Midbrain (tissue), 1 donor: ENCODE data around the gene OTULIN.

ENCODE experiments used
- DNase-seq: peaks from one replicate; lab custom pipeline; 2025; lab: John Stamatoyannopoulos, UW

The OTULIN gene

DNA sequence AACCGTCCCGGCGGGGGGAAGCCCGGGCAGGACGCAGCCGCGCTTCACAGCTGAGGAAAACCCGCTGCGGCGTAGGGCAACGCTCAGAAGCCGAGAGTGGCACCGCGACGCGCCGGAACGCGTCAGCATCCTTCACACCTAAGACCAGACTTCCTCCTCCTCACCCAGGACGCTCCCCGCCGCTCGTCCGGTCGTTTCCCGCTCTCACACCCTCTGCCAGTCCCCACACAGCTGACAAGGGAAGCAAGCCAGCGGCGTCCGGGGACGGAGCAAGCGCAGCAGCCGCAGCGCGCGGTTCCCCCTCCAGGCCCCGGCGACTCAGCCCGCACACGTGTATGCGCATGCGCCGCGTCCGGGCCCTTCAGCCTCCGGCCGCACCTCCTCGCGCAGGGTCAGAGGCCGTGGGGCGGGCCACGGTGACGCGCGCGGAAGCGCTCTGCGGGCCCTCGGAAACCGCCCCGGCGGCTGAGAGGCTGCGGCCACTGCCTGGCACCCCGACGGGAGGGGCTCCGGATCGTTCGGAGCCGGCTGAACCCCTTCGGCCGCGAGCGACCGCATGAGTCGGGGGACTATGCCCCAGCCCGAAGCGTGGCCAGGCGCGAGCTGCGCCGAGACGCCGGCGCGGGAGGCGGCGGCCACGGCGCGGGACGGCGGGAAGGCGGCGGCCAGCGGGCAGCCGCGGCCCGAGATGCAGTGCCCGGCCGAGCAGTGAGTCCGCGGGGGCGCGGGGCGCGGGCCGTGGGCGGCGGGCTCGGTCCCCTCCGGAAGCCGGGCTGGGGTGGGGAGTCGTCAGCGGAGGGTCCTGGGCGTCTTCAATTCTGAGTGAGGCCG lies at the start of gene OTULIN:
OTULIN (plus strand) TSS at position 449 of the 831 bp plus-strand sequence; CDS start at position 557, 108 bp downstream.
- DNase-seq = peak; percentile 96

DNA sequence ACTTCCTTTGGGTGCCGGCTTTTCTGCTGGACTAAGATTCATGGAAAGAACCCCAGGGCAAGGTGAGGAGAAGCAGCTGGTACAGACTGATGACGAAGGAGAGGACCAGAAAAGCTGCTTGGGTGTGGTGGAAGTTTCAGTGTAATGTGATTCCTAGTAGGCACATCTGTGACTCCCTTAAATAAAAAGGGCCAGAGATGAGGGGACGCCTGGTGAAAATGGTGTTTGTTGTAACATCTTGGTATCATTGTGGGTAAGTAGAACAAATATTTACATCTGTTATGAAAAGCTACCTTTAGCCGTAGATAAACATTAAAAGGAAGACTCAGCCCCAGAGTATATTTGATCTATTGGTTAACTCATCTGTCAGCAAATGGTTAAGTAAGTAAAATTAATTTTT lies 49.2 kb upstream of the OTULIN start:
- DNase-seq = no peak

DNA sequence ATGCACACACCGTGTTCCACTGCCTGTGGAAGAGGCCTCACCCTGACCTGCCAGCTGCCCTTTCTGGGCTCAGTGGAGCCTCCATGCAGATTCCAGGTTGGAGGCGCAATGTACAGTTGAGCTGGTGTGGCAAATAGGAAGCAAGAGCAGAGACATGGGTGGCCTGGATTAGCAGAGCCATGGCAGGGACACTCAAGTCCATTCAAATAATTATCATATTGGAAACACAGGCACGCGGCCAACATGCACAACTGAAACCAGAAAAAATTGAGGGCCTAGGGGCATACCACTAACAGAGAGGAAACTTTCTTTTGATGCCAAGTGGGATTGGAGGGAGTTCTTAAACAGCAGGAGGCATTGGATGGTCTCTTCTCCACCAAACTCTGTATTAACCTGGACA lies 47.1 kb upstream of the OTULIN start:
- no peak for DNase-seq

DNA sequence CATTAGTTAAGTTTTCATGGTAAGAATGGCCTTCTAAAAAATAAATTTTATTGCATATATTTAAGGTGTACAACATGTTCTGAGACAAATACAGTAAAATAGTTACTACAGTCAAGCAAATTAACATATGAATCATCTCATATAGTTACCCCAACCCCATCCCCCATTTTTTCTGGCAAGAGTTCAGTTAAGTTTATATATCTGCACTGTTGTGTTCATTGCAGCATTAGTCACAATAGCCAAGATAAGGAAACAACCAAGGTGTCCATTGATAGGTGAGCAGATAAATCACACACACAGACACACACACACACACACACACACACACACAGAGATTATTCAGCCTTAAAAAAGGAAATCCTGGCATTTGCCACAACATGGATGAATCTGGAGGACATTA lies 37.2 kb upstream of the OTULIN start:
- DNase-seq = no peak

DNA sequence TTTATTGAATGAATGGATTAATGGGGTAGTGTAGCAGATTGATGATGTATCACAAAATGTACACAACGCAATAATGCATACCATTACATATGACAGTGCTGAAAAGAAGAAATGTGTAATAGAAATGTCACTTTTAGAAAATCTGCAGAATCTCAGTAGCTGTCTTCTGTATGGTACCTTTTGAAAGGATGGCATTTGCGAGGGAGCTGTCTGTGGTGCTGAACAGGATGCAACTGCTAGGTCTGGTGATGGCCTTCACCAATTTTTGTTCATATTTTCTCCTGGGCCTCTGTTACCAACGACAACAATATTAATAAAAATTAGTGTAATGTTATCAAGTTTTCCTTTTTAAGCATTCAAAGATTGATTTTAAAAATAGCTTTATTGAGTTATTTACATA lies 36.2 kb upstream of the OTULIN start:
- DNase-seq = no peak

DNA sequence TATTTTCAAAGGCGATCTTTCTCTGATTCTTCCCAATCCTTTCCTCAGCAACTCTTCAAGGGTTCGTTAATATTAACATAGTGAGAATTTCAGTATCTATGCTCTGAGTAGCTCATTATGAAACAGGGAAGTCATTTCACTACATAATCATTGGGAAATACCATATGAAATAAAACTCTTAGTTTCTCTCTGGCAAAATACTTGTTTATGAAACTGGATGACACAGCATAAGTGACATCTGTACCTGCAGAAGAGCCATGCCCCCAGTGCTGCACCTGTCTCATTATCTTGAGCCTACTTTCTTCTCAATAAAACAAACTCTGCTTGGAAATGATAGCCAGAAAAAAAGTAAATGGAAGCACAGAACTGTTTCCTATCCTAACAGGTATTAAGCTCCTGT lies 33.8 kb upstream of the OTULIN start:
- DNase-seq = no peak

DNA sequence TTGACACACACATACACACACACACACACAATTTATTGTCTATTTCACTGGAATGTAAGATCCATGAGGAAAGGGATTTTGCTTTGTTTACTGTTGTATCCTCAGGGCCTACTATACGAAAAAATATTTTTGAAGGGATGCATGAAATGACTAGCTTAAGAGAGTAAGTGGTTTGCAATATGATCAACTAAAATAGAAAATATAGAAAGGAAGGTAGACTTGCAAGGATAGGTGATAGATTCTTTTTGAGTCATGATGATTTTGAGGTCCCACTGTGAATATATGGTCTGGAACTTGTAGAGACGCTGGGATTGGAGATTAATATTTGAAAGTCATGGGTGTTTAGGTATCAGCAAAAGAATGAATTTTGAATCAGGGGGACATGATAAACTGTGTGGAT lies 28.9 kb upstream of the OTULIN start:
- DNase-seq = no peak

DNA sequence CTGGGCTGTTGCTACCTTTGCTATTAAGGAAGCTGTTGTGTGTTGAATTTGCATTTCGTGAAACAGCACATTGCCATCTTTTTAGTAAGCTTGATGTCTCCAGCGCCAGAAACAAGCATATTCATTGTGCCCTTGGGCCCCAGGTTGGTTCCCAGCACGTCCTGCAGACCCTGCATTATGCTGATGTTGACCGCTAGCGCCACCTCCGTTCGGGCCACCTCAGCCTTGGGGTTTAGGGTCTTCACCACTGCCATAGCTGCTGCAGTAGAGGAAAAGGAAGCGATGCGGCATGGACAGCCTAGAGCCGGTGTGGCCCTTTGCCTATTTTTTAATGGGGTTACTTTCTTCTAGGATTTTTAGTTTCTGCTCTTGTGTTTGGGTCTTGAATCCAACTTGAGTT lies 23.8 kb upstream of the OTULIN start:
- no peak for DNase-seq

DNA sequence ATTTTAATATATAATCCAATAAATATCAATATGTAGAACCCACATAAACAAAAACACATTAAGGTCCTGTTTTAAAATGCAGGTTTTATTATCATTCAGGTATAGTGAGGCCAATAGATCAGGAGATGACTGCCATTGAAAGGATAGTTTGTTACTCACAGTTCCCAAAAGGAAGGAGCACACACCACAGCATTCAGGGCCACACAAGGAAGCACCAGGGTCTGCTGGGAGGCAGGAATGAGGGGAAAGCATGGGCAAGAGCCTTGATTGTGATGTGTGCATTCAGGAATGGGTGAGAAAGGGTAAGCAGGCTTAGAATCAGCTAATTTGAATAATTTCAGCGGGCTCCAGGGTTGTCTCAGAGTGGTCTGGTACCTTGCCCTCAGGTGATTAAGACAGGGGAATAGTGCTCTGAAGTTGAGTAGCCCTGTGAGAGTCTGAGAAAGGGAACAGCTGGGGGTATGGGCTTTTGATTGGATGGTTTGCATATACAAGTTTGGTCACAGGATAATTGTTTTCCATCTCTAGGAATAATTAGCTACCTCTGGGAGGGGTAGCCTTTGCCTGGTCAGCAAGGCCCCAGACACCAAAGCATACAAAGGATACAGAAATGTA lies 19.8 kb upstream of the OTULIN start:
- no peak for DNase-seq

DNA sequence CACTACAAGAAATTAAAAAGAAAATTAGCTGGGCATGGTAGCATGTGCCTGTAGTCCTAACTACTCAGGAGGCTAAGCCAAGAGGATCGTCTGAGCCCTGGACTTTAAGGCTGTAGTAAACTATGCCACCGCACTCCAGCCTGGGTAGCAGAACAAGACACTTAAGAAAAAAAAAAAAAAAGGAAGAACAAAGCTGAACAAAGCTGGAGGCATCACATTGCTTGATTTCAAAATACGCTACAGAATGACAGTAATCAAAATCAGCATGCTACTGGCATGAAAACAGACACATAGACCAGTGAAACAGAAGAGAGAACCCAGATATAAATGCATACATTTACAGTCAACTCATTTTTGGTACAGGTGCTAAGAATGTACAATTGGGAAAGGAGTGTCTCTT lies 14.5 kb upstream of the OTULIN start:
- DNase-seq = no peak

DNA sequence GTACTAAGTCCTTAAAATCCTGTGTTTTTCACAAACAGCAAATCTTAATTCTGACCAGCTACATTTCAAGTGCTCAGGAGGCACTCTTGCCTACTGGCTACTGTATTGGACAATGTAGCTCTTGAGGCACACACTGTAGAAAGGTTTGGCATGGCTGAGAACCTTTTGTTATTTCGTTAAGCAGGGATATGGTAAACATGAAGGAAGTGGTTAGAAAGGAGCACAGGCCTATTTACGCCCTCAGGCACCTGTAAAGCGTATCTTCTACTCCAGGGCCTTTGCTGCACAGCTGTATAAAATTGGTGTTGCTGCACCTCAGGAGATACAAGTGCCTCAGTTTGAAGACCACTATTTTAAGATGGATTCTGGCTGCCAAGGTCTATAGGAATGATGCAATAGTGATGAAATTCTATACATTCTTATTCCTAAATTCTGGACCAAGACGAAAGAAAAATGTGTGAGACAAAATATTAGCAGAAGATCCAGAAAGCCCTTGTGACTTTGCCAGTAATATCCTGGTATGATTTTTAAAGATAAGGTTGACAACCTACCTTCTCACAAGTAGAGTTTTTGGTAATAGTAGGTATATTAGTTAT lies 9.3 kb upstream of the OTULIN start:
- no peak for DNase-seq

DNA sequence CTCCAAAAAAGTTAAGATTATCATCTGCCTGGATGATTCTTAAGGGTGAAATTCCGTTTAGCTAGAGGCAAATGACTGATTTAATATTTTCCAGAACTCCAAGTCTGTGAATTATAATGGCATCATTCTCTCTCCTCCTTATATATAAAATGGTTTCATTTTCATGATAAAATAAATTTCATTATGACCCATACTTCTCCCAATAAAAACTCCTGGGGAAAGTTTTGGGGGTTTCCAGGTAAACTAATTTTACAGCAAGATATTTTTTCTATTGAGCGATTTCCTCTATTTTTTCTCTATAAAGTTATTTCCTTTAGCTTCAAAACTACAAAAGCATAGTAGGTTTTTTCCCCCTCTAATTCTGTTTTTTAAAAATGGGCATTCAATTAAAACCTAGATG lies 7.6 kb upstream of the OTULIN start:
- DNase-seq = no peak

DNA sequence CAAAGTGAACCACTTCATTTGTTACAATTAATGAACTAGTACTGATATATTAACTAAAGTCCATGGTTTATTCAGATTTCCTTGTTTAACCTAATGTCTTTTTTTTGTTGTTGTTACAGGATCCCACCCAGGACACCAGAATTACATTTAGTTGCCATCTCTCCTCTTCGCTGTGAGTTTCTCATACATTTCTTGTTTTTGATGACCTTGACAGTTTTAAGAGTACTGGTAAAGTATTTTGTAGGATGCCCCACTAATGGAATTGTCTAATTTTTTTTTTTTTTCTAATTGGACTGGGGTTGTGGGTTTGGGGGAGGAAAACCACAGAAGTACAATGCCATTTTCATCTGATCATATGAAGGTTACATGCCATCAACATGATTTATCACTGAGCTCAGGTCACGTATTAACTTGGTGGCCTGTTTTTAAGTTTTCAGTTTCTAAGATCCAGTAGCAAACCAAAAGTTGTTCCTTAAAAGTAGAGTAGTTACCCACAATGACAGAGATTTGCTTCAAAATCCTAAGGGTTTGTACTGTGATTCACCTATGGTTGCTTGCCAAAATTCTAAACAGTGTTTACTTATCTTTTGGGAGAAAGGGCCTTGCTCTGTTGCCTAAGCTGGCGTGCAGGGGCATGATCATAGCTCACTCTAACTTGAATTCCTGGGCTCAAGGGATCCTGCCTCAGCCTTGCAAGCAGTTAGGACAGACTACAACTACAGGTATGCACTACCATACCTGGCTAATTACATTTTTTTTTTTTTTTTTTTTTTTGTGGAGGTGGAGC lies 4.5 kb upstream of the OTULIN start:
- no peak for DNase-seq

DNA sequence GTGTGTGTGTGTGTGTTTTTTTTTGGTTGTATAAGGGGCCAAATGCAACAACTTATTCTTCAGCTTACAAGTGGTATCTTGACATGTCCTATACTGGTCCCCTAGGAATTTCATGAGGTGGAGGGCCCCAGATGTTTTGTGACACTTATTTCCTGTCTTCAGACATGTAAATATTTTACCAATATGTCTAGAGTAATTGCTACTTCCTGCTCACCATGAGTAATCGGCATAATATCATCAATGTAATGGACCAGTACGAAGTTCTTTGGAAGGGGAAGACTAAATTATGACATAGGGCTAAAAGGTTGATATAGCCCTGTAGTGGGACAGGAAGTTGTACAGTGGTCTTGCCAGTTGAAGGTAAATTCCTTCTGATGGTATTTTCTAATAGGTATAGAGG lies 3.7 kb upstream of the OTULIN start:
- no peak for DNase-seq

DNA sequence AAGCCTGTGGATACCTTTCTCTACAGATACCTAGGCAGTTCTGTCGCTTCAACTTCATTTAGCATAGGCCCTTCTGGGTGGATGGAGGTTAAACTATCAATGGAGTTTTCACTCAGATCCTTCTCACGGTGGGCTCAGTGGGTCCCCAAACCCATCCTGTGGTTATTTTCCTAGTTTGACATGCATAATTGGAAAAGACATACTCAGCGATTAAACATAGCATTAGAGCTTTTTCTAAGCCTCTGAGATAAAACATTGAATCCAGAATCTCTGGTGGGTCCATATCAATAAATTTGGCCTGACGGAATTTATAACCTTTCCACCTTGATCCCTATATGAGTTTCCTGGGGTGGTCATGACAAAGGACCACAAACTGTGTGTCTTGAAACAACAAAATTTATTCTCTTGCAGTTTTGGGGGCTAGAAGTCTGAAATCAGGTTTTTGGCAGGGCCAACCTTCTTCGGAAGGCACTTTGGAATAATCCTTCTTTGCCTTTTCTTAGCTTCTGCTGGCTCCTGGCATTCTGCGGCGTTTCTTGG lies 1.7 kb upstream of the OTULIN start:
- DNase-seq = no peak

DNA sequence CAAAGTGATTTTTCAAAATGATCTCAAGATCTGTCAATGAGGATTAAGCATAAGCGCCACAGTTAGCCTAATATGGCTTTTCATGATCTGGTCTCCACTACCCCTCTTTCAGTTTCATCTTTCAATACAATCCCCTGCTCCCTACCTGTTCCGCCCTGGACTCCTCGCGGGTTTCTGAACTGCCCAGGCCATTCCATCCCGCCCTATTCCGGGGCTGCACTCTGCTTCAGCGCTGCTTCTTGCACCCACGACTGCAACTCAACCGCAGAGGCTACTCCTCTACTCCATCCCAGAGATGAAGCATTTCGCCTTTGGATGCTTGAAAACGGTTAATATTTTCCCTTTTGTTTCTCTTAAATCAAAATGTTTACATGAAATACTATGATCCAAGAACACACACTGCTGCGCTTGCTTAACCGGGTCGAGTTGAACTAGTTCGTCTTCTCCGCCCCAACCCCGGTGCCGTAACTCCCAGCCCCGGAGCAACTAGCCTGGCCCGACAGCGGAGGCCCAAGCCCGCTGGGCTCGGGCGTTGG lies 716 bp upstream of the OTULIN start:
- no peak for DNase-seq

DNA sequence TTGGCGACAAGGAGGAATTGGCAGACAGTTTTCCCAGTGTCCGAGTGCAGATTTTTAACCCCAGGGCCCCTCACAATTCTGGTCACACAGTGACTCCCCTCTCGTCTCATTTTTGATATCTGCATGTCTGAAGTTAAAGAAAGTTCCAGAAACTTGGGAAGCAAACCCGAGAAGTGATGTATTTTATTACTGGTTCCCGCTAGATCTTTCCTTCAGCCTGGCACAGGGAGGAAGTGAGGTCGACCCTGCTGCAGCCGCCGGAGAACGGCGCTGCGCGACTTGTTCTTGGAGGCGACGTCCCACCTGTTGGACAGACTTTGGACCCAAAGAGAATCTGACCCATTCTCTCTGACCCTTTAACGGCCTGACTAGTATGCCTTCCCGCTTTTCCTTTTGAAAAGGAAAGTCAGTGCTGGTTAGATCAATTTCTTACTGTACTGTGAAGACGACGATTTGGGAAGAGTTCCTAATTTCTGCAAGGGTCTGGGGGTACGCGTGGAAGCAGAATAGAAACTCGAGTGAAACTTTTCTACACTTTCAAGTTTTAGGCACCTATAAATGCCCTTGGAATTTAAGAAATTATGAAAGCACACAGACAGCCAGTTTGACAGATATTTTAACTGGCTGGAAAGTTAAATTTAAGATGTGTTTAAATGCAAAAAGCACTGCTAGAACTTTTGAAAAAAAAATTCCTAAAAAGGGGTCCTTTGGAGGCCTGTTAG lies 744 bp downstream of the OTULIN start:
- peak; percentile 49 for DNase-seq

DNA sequence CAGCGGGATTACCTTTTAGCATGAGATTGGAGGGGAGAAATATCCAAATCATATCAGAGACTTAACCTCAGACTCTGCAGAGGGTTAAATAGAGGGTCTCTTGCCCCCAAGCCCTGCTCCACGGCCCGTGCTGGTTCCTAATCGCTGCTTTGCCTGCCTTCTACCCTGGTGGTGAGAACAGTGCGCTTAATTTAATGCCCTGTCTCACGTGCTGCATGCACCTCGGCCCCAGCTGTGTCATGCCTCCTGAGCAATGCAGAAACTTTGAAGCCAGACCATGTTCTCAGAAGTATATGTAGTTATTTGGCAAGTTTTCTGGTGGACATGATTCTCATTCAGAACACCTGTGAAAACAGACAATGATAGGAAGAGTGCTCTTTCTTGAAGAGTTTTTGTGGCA lies 1.4 kb downstream of the OTULIN start:
- no peak for DNase-seq

DNA sequence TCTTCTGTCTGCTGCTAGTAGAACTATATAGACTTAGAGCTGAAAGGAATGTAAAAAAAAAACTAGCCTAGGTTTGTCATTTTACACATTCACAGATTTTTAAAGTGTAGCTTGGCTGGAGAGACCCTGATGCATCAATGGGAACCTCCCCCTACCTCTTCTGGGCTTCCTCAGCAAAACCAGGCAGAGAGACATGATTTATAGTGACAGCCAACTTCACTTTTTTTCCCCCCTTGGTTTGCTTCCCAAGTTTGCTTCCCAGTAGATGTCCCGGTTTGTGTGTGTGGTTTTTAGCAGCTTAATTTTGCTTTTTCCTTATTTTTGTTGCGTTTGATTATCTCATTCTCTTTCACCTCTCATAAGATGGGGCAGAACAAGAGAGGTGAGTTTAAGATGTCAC lies 1.8 kb downstream of the OTULIN start:
- no peak for DNase-seq

DNA sequence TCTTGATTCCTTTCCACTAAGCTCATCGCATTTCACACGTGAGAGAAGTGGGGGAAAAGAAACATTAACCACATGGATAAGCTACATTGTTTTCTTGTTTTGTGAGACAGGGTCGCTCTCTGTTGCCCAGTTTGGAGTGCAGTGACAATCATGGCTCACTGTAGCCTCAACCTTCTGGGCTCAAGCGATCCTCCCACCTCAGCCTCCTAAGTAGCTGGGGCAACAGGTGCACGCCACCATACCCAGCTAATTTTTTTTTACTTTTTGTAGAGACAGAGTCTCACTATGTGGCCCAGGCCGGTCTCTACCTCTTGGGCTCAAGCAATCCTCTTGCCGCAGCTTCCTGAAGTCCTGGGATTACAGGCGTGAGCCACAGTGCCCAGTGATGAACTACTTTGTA lies 2.8 kb downstream of the OTULIN start:
- DNase-seq = no peak

DNA sequence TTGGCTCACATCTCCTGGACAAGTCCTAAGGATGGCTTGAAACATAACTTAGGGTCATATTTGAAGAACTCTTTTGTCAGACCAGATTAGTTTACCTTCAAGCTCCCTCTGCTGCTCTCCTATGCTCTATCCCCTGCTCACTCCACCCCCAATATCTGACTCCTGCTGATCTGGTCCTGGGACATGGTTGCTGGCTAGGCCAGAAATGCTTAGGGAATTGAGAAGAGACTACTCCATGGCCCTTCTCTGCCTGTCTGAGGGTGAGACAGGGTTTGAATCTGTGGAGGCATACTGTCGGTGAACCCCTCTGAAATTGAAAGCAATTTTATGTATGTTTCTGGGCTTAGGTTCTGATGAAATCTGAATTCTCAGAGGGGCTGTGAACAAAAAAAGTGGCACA lies 3.3 kb downstream of the OTULIN start:
- DNase-seq = no peak
